HepG2 (cell line): ENCODE data around the gene TENM3. TPM values are rescaled to one million over a fixed set of nuclear protein-coding genes. Genes with fewer than 3 reads are reported as not detected.
A peak's percentile ranks its signal among the peaks of the same experiment; 100 is the strongest.

Source experiments
- ATAC-seq: fragments of 200-7000 bp; cut with Tn5 transposase; 3 replicates; pipeline ENCODE4 v1.9.1; 2020; ENCODE audit warnings: mild to moderate bottlenecking, moderate library complexity
- BruUV-seq: library from RNA; stranded (reverse); fragments of 400-500 nt; replicated peaks from 2 replicates; lab custom pipeline; 2021; lab: Mats Ljungman, UMichigan
- CTCF ChIA-PET: fragments of 300-600 bp; formaldehyde crosslinking; extraction: SDS; loops from one replicate; lab custom pipeline; 2021; ENCODE audit warnings: low total read pairs, inconsistent platforms, low intra/inter-chr PET ratio; lab: Yijun Ruan, JAX
- POLR2A ChIA-PET: fragments of 350-600 bp; sonication (Branson Sonifier 250); formaldehyde crosslinking; loops from one replicate; lab custom pipeline; 2020; ENCODE audit warnings: antibody characterized with exemption, inconsistent platforms; lab: Yijun Ruan, JAX
- DNase-seq: peaks from one replicate; pipeline ENCODE4 v3.0.0-alpha.2; 2015; ENCODE audit warnings: low spot score
- FAIRE-seq: peaks from 3 replicates; lab custom pipeline; 2011; peaks lifted over from hg19 to GRCh38; lab: Jason Lieb, UNC
- H2AFZ ChIP-seq: one replicate; pipeline ENCODE4 v1.6.1; 2011; ENCODE audit warnings: low read length, inconsistent platforms
- H3K27ac ChIP-seq: fragments of 300-600 bp; 3 replicates; pipeline ENCODE4 v1.8.0; 2011; ENCODE audit warnings: mixed run types, mild to moderate bottlenecking, mixed read lengths, low read length, inconsistent platforms; ENCODE audit not compliant: insufficient read depth; ENCODE audit errors: extremely low read length
- H3K27me3 ChIP-seq, 2 experiments: fragments of 200-600 bp in 1 of 2; 2 replicates in 1 of 2; 3 replicates in 1 of 2; pipeline versions ENCODE4 v1.6.0 to v1.8.0; 2011; ENCODE audit warnings: low read length in 2 of 2, mild to moderate bottlenecking in 2 of 2, moderate library complexity in 2 of 2, inconsistent platforms in 1 of 2; ENCODE audit not compliant: insufficient read depth in 2 of 2, control insufficient read depth in 1 of 2
- H3K36me3 ChIP-seq, 2 experiments: fragments of 200-600 bp in 1 of 2; replicated peaks in 1 of 2; 2 replicates in 1 of 2; 3 replicates in 1 of 2; pipeline versions ENCODE4 v1.5.1 to v1.8.0; 2011; ENCODE audit warnings: low read length in 2 of 2, inconsistent platforms in 1 of 2; ENCODE audit not compliant: insufficient read depth in 2 of 2, control insufficient read depth in 1 of 2
- H3K4me1 ChIP-seq: 2 replicates; pipeline ENCODE4 v1.5.1; 2012; ENCODE audit warnings: low read length, inconsistent platforms; ENCODE audit not compliant: insufficient read depth
- H3K4me2 ChIP-seq: 2 replicates; pipeline ENCODE4 v1.6.0; 2011; ENCODE audit warnings: low read depth, low read length, inconsistent platforms
- H3K4me3 ChIP-seq, 3 experiments: fragments of 200-600 bp in 1 of 3; sonication (generic), shearing (Covaris generic) in 1 of 3; replicated peaks in 1 of 3; 2 replicates each; pipeline ENCODE4 v1.5.1; 2011 to 2016; ENCODE audit warnings: low read length in 3 of 3, inconsistent platforms in 2 of 3, low read depth in 2 of 3, mild to moderate bottlenecking in 2 of 3, control low read depth in 1 of 3, mixed read lengths in 1 of 3; ENCODE audit not compliant: insufficient read depth in 1 of 3
- H3K79me2 ChIP-seq: one replicate; pipeline ENCODE4 v1.6.1; 2011; ENCODE audit warnings: low read length, inconsistent platforms; ENCODE audit not compliant: insufficient read depth
- H3K9ac ChIP-seq: 2 replicates; pipeline ENCODE4 v1.6.0; 2011; ENCODE audit warnings: mild to moderate bottlenecking, low read depth, low read length, inconsistent platforms; ENCODE audit not compliant: insufficient read depth
- H3K9me3 ChIP-seq: 2 replicates; pipeline ENCODE4 v1.5.1; 2012; ENCODE audit warnings: mild to moderate bottlenecking, low read length
- H4K20me1 ChIP-seq: 2 replicates; pipeline ENCODE4 v1.6.0; 2011; ENCODE audit warnings: inconsistent platforms, mild to moderate bottlenecking, low read length, moderate library complexity; ENCODE audit not compliant: insufficient read depth
- CAMTA2 ChIP-seq: sonication (generic); formaldehyde crosslinking; IDR thresholded peaks from 2 replicates; pipeline ENCODE4 v1.4.0; 2020; ENCODE audit warnings: mild to moderate bottlenecking, missing genetic modification reagents, borderline replicate concordance
- CHCHD3 ChIP-seq: sonication (generic); formaldehyde crosslinking; IDR thresholded peaks from 2 replicates; pipeline ENCODE4 v1.8.0; 2022; ENCODE audit warnings: mild to moderate bottlenecking, missing genetic modification reagents, moderate library complexity
- CHD4 ChIP-seq: fragments of 200-600 bp; sonication (generic); IDR thresholded peaks from 2 replicates; pipeline ENCODE4 v1.7.0; 2017; ENCODE audit warnings: mild to moderate bottlenecking, low read length, borderline replicate concordance
- CREB1 ChIP-seq, 2 experiments: fragments of 450-650 bp in 1 of 2; IDR thresholded peaks; 2 replicates each; pipeline ENCODE4 v1.6.1; 2016 to 2017; ENCODE audit warnings: control low read depth in 1 of 2, mild to moderate bottlenecking in 1 of 2, missing compliant biosample characterization in 1 of 2, missing genetic modification characterization in 1 of 2
- RARG ChIP-seq: sonication (generic); formaldehyde crosslinking; IDR thresholded peaks from 2 replicates; pipeline ENCODE4 v1.4.0; 2020; ENCODE audit warnings: low read depth, mild to moderate bottlenecking, missing genetic modification reagents
- SMYD3 ChIP-seq: sonication (generic); formaldehyde crosslinking; IDR thresholded peaks from 2 replicates; pipeline ENCODE4 v1.8.1; 2023; ENCODE audit warnings: mild to moderate bottlenecking, missing genetic modification reagents
- ZBTB26 ChIP-seq: IDR thresholded peaks from 2 replicates; pipeline ENCODE4 v1.6.1; 2016; ENCODE audit warnings: missing compliant biosample characterization, missing genetic modification reagents, borderline replicate concordance
- ZKSCAN1 ChIP-seq: fragments of 150-350 bp; IDR thresholded peaks from 2 replicates; pipeline ENCODE4 v1.6.1; 2014; ENCODE audit warnings: low read length
- ZKSCAN8 ChIP-seq: IDR thresholded peaks from 2 replicates; pipeline ENCODE4 v1.6.1; 2016; ENCODE audit warnings: borderline replicate concordance, missing genetic modification reagents, missing compliant biosample characterization
- WGBS: methylation state at CpG from one replicate; pipeline ENCODE4 v1.1.6; 2017; ENCODE audit warnings: low lambda C conversion rate; 5-methylcytosine and 5-hydroxymethylcytosine counted together
- in situ Hi-C: cut with HindIII; loops from 2 replicates; pipeline ENCODE4 v1.10.0; 2017; ENCODE audit warnings: low pct_unique_long_range_greater_than_20kb; ENCODE audit not compliant: extremely low pct_ligation_motif_present
- intact Hi-C: fragments of 100-400 bp; cut with micrococcal nuclease; formaldehyde crosslinking; loops from one replicate; pipeline ENCODE4 v1.10.0; 2022; ENCODE audit not compliant: unreplicated experiment
- polyA plus RNA-seq, 8 experiments: library from polyadenylated mRNA; depleted of rRNA in 3 of 8; stranded (reverse) in 7 of 8; unstranded in 1 of 8; fragments of >200 nt; fragmentation: Illumina TruSeq in 4 of 8; extraction: Trizol in 4 of 8; gene quantifications; 2 replicates each; pipeline versions ENCODE4 v1.2.1 to v1.2.3, GENCODE V29; 2011 to 2016; ENCODE audit warnings: low read depth in 4 of 8, missing spikeins in 1 of 8, mixed read lengths in 1 of 8; ENCODE audit not compliant: insufficient read depth in 1 of 8
- total RNA-seq, 5 experiments: library from RNA; depleted of rRNA; stranded (reverse); fragments of >200 nt; fragmentation: Illumina TruSeq; extraction: Trizol; gene quantifications; 2 replicates each; pipeline ENCODE4 v1.2.3, GENCODE V29; 2016; ENCODE audit warnings: low read depth in 1 of 5

TENM3 gene
- total and polyA plus RNA-seq, 2 of the 13 experiments (the other 11 are each of a cell fraction or from before 2014, with no cell fraction given), result 0.04 TPM; not detected in 1

GRCh38 chr4:182216005-182216404 lies 27.2 kb upstream of the TENM3 start:
- H3K27me3 ChIP-seq, result no peaks in the 10 kb centered on the region
- WGBS, result 16% methylated on average over 5 of the region's 5 CpGs
- H3K9me3 ChIP-seq, result no peaks in the 10 kb centered on the region
- TF ChIP-seq RARG (CRISPR knock-in tag) (no peak), CREB1 (IDR thresholded peaks at IDR 0.05) (peak; percentile 78), CREB1 (CRISPR knock-in tag; IDR thresholded peaks at IDR 0.05) (no peak), ZBTB26 (no peak), CHD4 (no peak), ZKSCAN8 (CRISPR knock-in tag) (no peak), CHCHD3 (no peak), ZKSCAN1 (no peak)
- no peak overlapping the region for H2AFZ ChIP-seq
- no peaks in the 10 kb centered on the region for H4K20me1 ChIP-seq
- FAIRE-seq (no peak), ATAC-seq (no peak), DNase-seq (no peak)
- H3K4me2 ChIP-seq, result no peak overlapping the region
- CTCF ChIA-PET, result no interaction called here
- no peak overlapping the region for H3K4me3 ChIP-seq
- BruUV-seq, result no TSS peak
- intact Hi-C loops (no loop called here), in situ Hi-C loops (no loop called here)
- H3K79me2 ChIP-seq, result no peaks in the 10 kb centered on the region
- POLR2A ChIA-PET, result no interaction called here
- no peaks in the 10 kb centered on the region for H3K4me1 ChIP-seq
- no peak overlapping the region for H3K9ac ChIP-seq
- H3K36me3 ChIP-seq, result no peaks in the 10 kb centered on the region
- no peak overlapping the region for H3K27ac ChIP-seq

- H3K9ac ChIP-seq, result no peak overlapping the region
- H3K36me3 ChIP-seq, result no peaks in the 10 kb centered on the region
- WGBS, result 61% methylated on average over 6 of the region's 6 CpGs
- intact Hi-C loops (no loop called here), in situ Hi-C loops (no loop called here)
- H3K9me3 ChIP-seq, result no peaks in the 10 kb centered on the region
- H2AFZ ChIP-seq, result no peak overlapping the region
- no peak overlapping the region for H3K27ac ChIP-seq
- no peak overlapping the region for H3K4me3 ChIP-seq
- FAIRE-seq (no peak), ATAC-seq (no peak), DNase-seq (no peak)
- H3K4me2 ChIP-seq, result no peak overlapping the region
- no TSS peak for BruUV-seq
- ChIA-PET POLR2A (no interaction called here), CTCF (no interaction called here)
- H3K79me2 ChIP-seq, result no peaks in the 10 kb centered on the region
- H3K4me1 ChIP-seq, result no peaks in the 10 kb centered on the region
- H3K27me3 ChIP-seq, result no peaks in the 10 kb centered on the region
- H4K20me1 ChIP-seq, result no peaks in the 10 kb centered on the region
- TF ChIP-seq SMYD3 (CRISPR knock-in tag), result no peak
- TF ChIP-seq CAMTA2 (CRISPR knock-in tag), result no peak
- TF ChIP-seq, all 625 proteins: peak for 0
Observed at GRCh38 chr4:182219411-182220056, 23.7 kb upstream of the TENM3 start.
